Panc1 (cell line): ENCODE results near the gene STAT4. TPM values are rescaled to one million over a fixed set of nuclear protein-coding genes. Genes with fewer than 3 reads are reported as not detected.
A peak's percentile ranks its signal among the peaks of the same experiment; 100 is the strongest.

ENCODE experiments used
- ATAC-seq: fragments of 200-7000 bp; cut with Tn5 transposase; 2 replicates; pipeline ENCODE4 v1.9.1; 2020; ENCODE audit warnings: mild to moderate bottlenecking, moderate library complexity
- BruUV-seq: library from RNA; stranded (reverse); fragments of 400-500 nt; replicated peaks from 2 replicates; lab custom pipeline; 2021; lab: Mats Ljungman, UMichigan
- CTCF ChIA-PET: fragments of 300-600 bp; sonication (Branson Sonifier 250); formaldehyde crosslinking; loops from one replicate; lab custom pipeline; 2022; ENCODE audit warnings: antibody characterized with exemption; lab: Charles Lee
- POLR2A ChIA-PET: fragments of 300-600 bp; sonication (Branson Sonifier 250); formaldehyde crosslinking; loops from one replicate; lab custom pipeline; 2022; ENCODE audit warnings: antibody characterized with exemption; lab: Charles Lee
- DNase-seq: peaks from one replicate; pipeline ENCODE4 v3.0.0-alpha.2; 2010; ENCODE audit warnings: low read depth, low spot score
- H3K27ac ChIP-seq: 2 replicates; pipeline ENCODE4 v1.5.1; 2011; ENCODE audit warnings: mild to moderate bottlenecking, low read length, inconsistent platforms
- H3K27me3 ChIP-seq: fragments of 200-500 bp; sonication (Bioruptor generic); 2 replicates; pipeline ENCODE4 v1.6.0; 2014; ENCODE audit warnings: low read length, inconsistent platforms; ENCODE audit not compliant: control insufficient read depth, insufficient read depth
- H3K36me3 ChIP-seq: fragments of 200-500 bp; sonication (Bioruptor generic); 2 replicates; pipeline ENCODE4 v1.5.1; 2014; ENCODE audit warnings: inconsistent platforms, mild to moderate bottlenecking, low read length, moderate library complexity; ENCODE audit not compliant: control insufficient read depth, insufficient read depth
- H3K4me1 ChIP-seq: 2 replicates; pipeline ENCODE4 v1.5.1; 2011; ENCODE audit warnings: inconsistent platforms, mild to moderate bottlenecking, low read length, moderate library complexity; ENCODE audit not compliant: control insufficient read depth, insufficient read depth
- H3K4me3 ChIP-seq, 2 experiments: 2 replicates each; pipeline ENCODE4 v1.5.1; 2011 to 2012; ENCODE audit warnings: low read depth in 2 of 2, low read length in 2 of 2, mild to moderate bottlenecking in 2 of 2, inconsistent platforms in 1 of 2, moderate library complexity in 1 of 2
- H3K9me3 ChIP-seq: fragments of 200-500 bp; sonication (Bioruptor generic); 2 replicates; pipeline ENCODE4 v1.5.1; 2014; ENCODE audit warnings: low read depth, mild to moderate bottlenecking, inconsistent platforms, low read length, moderate library complexity; ENCODE audit not compliant: control insufficient read depth, insufficient read depth
- CTCF ChIP-seq: fragments of 450-650 bp; IDR thresholded peaks from 2 replicates; pipeline ENCODE4 v1.5.1; 2017; ENCODE audit warnings: mild to moderate bottlenecking
- POLR2AphosphoS5 ChIP-seq: IDR thresholded peaks from 2 replicates; pipeline ENCODE4 v1.6.1; 2012; ENCODE audit warnings: mild to moderate bottlenecking, low read depth, low read length, moderate library complexity
- REST ChIP-seq, 2 experiments: IDR thresholded peaks; 2 replicates each; pipeline ENCODE4 v1.6.1; 2011 to 2012; ENCODE audit warnings: low read depth in 2 of 2, control low read depth in 1 of 2, low read length in 1 of 2, mild to moderate bottlenecking in 1 of 2, moderate library complexity in 1 of 2; ENCODE audit not compliant: insufficient read depth in 1 of 2
- SIN3A ChIP-seq: IDR thresholded peaks from 2 replicates; pipeline ENCODE4 v1.6.1; 2012; ENCODE audit warnings: low read depth, mild to moderate bottlenecking, low read length, moderate library complexity, borderline replicate concordance; ENCODE audit not compliant: insufficient read depth
- TCF7L2 ChIP-seq: IDR thresholded peaks from 2 replicates; pipeline ENCODE4 v1.6.1; 2011; ENCODE audit warnings: mild to moderate bottlenecking, low read depth, low read length, inconsistent platforms
- in situ Hi-C: cut with HindIII; loops from 2 replicates; pipeline ENCODE4 v1.10.0; 2016; ENCODE audit warnings: low sequenced_read_pairs, low pct_unique_long_range_greater_than_20kb
- intact Hi-C: fragments of 100-400 bp; cut with micrococcal nuclease; formaldehyde crosslinking; loops from one replicate; pipeline ENCODE4 v1.10.0; 2022; ENCODE audit not compliant: unreplicated experiment
- total RNA-seq: library from RNA; stranded (reverse); gene quantifications from one replicate; pipeline ENCODE4 v1.2.1, GENCODE V29; 2021; ENCODE audit not compliant: unreplicated experiment

Gene STAT4
- total RNA-seq, 1 experiment from 2014 or later = 0.05 TPM

GRCh38 chr2:191012845-191013681 lies 137.7 kb downstream of the STAT4 start:
- CTCF ChIA-PET = no interaction called here
- no peak for ATAC-seq

GRCh38 chr2:191012346-191012745 lies 138.4 kb downstream of the STAT4 start:
- ChIA-PET POLR2A (no interaction called here), CTCF (no interaction called here)
- Histone ChIP-seq H3K27me3 (no peaks in the 10 kb centered on the region), H3K36me3 (peaks cover 33% of the 10 kb centered on the region), H3K4me3 (peak overlapping the region; percentile 94 to 98), H3K9me3 (no peaks in the 10 kb centered on the region), H3K4me1 (peaks cover 12% of the 10 kb centered on the region), H3K27ac (peak overlapping the region; percentile 97; the same call in 1 of the 2 replicates)
- BruUV-seq = TSS peak; percentile 68
- TF ChIP-seq TCF7L2 (no peak), SIN3A (no peak), CTCF (no peak), POLR2AphosphoS5 (no peak), REST (IDR thresholded peaks at IDR 0.05; ENCODE audit: insufficient read depth in 1 of 2, low read depth in 2 of 2, low read length in 1 of 2) (no peak)
- intact Hi-C loops (no loop called here), in situ Hi-C loops (no loop called here)
- ATAC-seq = no peak
- DNase-seq = no peak

More at GRCh38 chr2:191012845-191013681, 137.7 kb downstream of the STAT4 start:
- POLR2A ChIA-PET = no interaction called here
- intact Hi-C loops = no loop called here
- peaks cover 26% of the 10 kb centered on the region for H3K36me3 ChIP-seq
- TF ChIP-seq SIN3A (no peak), REST (IDR thresholded peaks at IDR 0.05; ENCODE audit: insufficient read depth in 1 of 2, low read depth in 2 of 2, low read length in 1 of 2) (peak in 1 of 2 experiments; percentile 33; a peak in 1 of 4 replicates)
- no TSS peak for BruUV-seq
- H3K27ac ChIP-seq = peak overlapping the region; percentile 97
- H3K4me3 ChIP-seq = peak overlapping the region; percentile 94 to 98
- in situ Hi-C loops = no loop called here
- peaks cover 12% of the 10 kb centered on the region for H3K4me1 ChIP-seq
- no peaks in the 10 kb centered on the region for H3K27me3 ChIP-seq
- DNase-seq = no peak
- H3K9me3 ChIP-seq = no peaks in the 10 kb centered on the region
